ENCODE data around the gene H2BK1.

The H2BK1 gene

DNA sequence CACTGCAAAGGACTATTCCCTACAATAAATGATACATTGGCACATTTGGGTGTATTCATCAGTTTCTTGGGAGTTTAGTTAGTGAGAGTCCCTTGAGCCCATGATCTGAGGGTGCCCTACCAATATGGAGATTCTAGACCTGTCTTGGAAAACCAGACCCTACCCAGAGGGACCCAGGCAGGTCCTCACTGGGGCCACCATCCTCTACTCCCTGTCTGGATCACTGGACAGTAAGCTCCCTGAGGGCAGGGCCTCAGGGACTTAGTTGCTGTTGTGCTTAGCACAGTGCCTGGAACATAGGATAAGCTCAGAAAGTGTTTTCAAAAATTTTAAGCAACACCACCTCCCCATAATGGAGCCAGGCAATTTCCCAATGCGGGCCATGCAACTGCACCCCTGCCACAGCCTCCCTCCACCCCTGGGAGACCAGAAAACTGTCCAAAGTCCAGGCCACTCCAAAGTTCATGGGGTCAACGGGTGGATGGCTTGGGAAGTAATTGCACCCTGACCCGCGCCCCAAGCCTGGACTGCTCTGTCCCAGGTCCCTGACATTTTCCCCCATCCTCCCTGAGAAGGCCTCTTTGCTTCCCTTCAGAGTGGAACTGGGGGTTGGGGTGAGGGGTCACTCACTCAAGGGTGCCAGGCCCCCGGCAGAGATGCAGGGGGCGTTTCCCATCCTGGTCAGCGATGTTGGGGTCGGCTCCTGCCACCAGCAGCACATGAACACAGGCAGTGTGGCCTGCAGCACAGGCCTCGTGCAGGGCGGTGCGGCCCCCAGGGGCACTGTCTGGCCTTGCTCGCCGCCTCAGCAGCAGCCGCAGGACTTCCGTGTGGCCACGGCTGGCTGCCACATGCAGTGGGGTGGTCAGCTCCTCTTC lies 24.3 kb downstream of the H2BK1 start:
- TF ChIP-seq EGR1 (IDR thresholded peaks at IDR 0.05) (no peak), REST (IDR thresholded peaks at IDR 0.05; ENCODE audit: low read depth) (no peak), TEAD4 (IDR thresholded peaks at IDR 0.05) (no peak), NFIC (IDR thresholded peaks at IDR 0.05) (no peak), YY1 (IDR thresholded peaks at IDR 0.05; ENCODE audit: low read depth) (no peak), FOXM1 (IDR thresholded peaks at IDR 0.05; ENCODE audit: borderline replicate concordance, low read depth) (no peak), TCF12 (IDR thresholded peaks at IDR 0.05; ENCODE audit: low read depth) (no peak), CEBPB (IDR thresholded peaks at IDR 0.05) (no peak), ZBTB7A (IDR thresholded peaks at IDR 0.05; ENCODE audit: low read depth) (no peak), TAF1 (IDR thresholded peaks at IDR 0.05; ENCODE audit: low read depth) (no peak), CREB1 (IDR thresholded peaks at IDR 0.05; ENCODE audit: low read depth) (no peak), RAD21 (IDR thresholded peaks at IDR 0.05; ENCODE audit: low read depth) (no peak), EP300 (IDR thresholded peaks at IDR 0.05; ENCODE audit: borderline replicate concordance) (no peak)
- TF ChIP-seq, protein P1, sequence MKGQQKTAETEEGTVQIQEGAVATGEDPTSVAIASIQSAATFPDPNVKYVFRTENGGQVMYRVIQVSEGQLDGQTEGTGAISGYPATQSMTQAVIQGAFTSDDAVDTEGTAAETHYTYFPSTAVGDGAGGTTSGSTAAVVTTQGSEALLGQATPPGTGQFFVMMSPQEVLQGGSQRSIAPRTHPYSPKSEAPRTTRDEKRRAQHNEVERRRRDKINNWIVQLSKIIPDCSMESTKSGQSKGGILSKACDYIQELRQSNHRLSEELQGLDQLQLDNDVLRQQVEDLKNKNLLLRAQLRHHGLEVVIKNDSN (IDR thresholded peaks at IDR 0.05) = no peak
- TF ChIP-seq, protein P2, sequence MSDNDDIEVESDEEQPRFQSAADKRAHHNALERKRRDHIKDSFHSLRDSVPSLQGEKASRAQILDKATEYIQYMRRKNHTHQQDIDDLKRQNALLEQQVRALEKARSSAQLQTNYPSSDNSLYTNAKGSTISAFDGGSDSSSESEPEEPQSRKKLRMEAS (IDR thresholded peaks at IDR 0.05) = no peak

DNA sequence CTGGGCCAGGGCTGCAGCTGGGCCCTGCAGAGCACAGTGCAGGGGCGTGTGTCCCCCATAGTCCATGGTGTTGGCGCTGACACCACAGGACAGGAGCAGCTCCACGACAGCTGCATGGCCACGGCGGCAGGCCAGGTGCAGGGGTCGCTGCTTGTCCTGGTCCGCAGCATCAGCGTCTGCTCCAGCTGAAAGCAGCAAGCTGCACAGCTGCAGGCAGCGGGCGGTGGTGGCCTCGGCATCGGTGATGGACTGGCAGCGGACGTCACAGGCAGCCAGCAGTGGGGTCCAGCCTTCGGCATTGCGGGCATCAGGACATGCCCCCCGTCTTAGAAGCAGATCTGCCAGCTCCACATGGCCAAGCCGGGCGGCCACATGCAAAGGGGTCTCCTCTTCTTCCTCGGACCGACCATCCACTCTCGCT lies 29.3 kb downstream of the H2BK1 start:
- TF ChIP-seq REST (IDR thresholded peaks at IDR 0.05; ENCODE audit: low read depth) (no peak), TAF1 (IDR thresholded peaks at IDR 0.05; ENCODE audit: low read depth) (no peak), RAD21 (IDR thresholded peaks at IDR 0.05; ENCODE audit: low read depth) (no peak), EP300 (IDR thresholded peaks at IDR 0.05; ENCODE audit: borderline replicate concordance) (no peak), ZBTB7A (IDR thresholded peaks at IDR 0.05; ENCODE audit: low read depth) (no peak), TEAD4 (IDR thresholded peaks at IDR 0.05) (no peak), CEBPB (IDR thresholded peaks at IDR 0.05) (no peak), YY1 (IDR thresholded peaks at IDR 0.05; ENCODE audit: low read depth) (no peak), TCF12 (IDR thresholded peaks at IDR 0.05; ENCODE audit: low read depth) (no peak), EGR1 (IDR thresholded peaks at IDR 0.05) (no peak), NFIC (IDR thresholded peaks at IDR 0.05) (no peak), CREB1 (IDR thresholded peaks at IDR 0.05; ENCODE audit: low read depth) (no peak), FOXM1 (IDR thresholded peaks at IDR 0.05; ENCODE audit: borderline replicate concordance, low read depth) (no peak)
- TF ChIP-seq, protein P2 (IDR thresholded peaks at IDR 0.05) = no peak
- TF ChIP-seq, protein P1 (IDR thresholded peaks at IDR 0.05) = no peak

DNA sequence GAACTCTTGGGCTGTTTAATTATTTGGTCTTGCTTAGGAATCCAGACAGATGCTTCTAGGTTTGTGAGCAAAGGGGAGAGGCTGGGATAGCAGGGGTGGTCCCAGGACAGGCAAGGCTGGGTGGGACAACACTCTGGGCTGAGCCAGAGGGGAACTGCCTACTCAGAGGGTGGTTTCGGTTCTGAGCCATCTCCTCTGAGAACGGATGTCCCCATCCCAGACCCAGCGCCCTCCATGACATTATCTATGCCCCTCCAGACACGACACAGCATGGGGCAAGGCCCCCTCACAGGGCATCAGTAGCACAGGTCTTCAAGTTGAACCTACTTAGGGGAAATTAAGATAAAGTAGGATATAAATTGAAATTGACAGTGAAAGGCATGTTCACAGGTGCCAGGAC lies 30.3 kb downstream of the H2BK1 start:
- no peak for TF ChIP-seq RAD21 (IDR thresholded peaks at IDR 0.05; ENCODE audit: low read depth)
- TF ChIP-seq TAF1 (IDR thresholded peaks at IDR 0.05; ENCODE audit: low read depth) = no peak
- TF ChIP-seq REST (IDR thresholded peaks at IDR 0.05; ENCODE audit: low read depth) = no peak
- no peak for TF ChIP-seq EP300 (IDR thresholded peaks at IDR 0.05; ENCODE audit: borderline replicate concordance)
- no peak for TF ChIP-seq TEAD4 (IDR thresholded peaks at IDR 0.05)
- no peak for TF ChIP-seq TCF12 (IDR thresholded peaks at IDR 0.05; ENCODE audit: low read depth)
- no peak for TF ChIP-seq ZBTB7A (IDR thresholded peaks at IDR 0.05; ENCODE audit: low read depth)
- TF ChIP-seq CEBPB (IDR thresholded peaks at IDR 0.05) = no peak

Data from Ishikawa (cell line).